Transverse colon (tissue), 4 donors: ENCODE results near the gene PASD1. TPM values are rescaled to one million over a fixed set of nuclear protein-coding genes. Genes with fewer than 3 reads are reported as not detected.

Source experiments
- DNase-seq: peaks from one replicate; pipeline ENCODE4 v3.0.0-alpha.2; 2019
- H3K27ac ChIP-seq, 4 donors: fragments of 200-600 bp; sonication (generic); 2 replicates each; pipeline ENCODE4 v1.5.1; 2016 to 2018; ENCODE audit warnings: inconsistent platforms in 4 of 4
- H3K27me3 ChIP-seq: fragments of 200-600 bp; sonication (generic); 2 replicates; pipeline ENCODE4 v1.5.1; 2017; ENCODE audit warnings: inconsistent platforms
- H3K36me3 ChIP-seq, 4 donors: fragments of 200-600 bp; sonication (generic); 2 replicates each; pipeline ENCODE4 v1.5.1; 2017 to 2019; ENCODE audit warnings: inconsistent platforms in 4 of 4
- H3K4me1 ChIP-seq, 4 donors: fragments of 200-600 bp; sonication (generic); 2 replicates each; pipeline ENCODE4 v1.5.1; 2017 to 2020; ENCODE audit warnings: inconsistent platforms in 4 of 4
- H3K4me3 ChIP-seq, 4 donors: fragments of 200-600 bp; sonication (generic); 1 replicate in 1 of 4; 2 replicates in 3 of 4; pipeline versions ENCODE4 v1.5.1 to v1.6.1; 2017 to 2019; ENCODE audit warnings: inconsistent platforms in 4 of 4
- H3K9me3 ChIP-seq, 2 donors: fragments of 200-600 bp; sonication (generic); 2 replicates each; pipeline ENCODE4 v1.5.1; 2017 to 2019; ENCODE audit warnings: inconsistent platforms in 2 of 2
- EP300 ChIP-seq: sonication (generic); formaldehyde crosslinking; IDR thresholded peaks from one replicate; pipeline ENCODE4 v1.6.1; 2017; ENCODE audit warnings: antibody characterized with exemption, low read depth
- POLR2A ChIP-seq: fragments of 450-650 bp; IDR thresholded peaks from one replicate; pipeline ENCODE4 v1.6.1; 2016; ENCODE audit warnings: antibody characterized with exemption, mild to moderate bottlenecking, moderate library complexity
- POLR2AphosphoS5 ChIP-seq, 3 donors: sonication (generic); formaldehyde crosslinking; IDR thresholded peaks; one replicate each; pipeline ENCODE4 v1.6.1; 2016; ENCODE audit warnings: antibody characterized with exemption in 3 of 3
- WGBS, 2 donors: methylation state at CpG; one replicate each; pipeline ENCODE4 v1.1.5; 2018; ENCODE audit warnings: low coverage in 1 of 2; 5-methylcytosine and 5-hydroxymethylcytosine counted together
- in situ Hi-C, 4 donors: fragments of 200-750 bp; cut with MboI; loops; one replicate each; pipeline versions ENCODE4 v1.15.0 to v1.15.1; 2017; ENCODE audit warnings: low sequenced_read_pairs in 3 of 4, low pct_ligation_motif_present in 1 of 4, low pct_unique_long_range_greater_than_20kb in 1 of 4
- intact Hi-C: fragments of 100-400 bp; cut with DNase I; formaldehyde crosslinking; loops from one replicate; pipeline ENCODE4 v1.15.1; 2023; ENCODE audit warnings: low total_unique reads
- total RNA-seq, 4 donors: library from RNA; depleted of rRNA; stranded (reverse); fragments of >200 nt; gene quantifications; one replicate each; pipeline ENCODE4 v1.1.0, GENCODE V29; 2016
- TF ChIP-seq, protein P1 (sequence below), 5 experiments: fragments of 200-600 bp in 3 of 5; fragments of 450-650 bp in 2 of 5; sonication (generic) in 3 of 5; IDR thresholded peaks; 1 replicate in 2 of 5; 2 replicates in 3 of 5; pipeline ENCODE4 v1.5.1; 2016 to 2017; ENCODE audit warnings: antibody characterized with exemption in 5 of 5, inconsistent platforms in 3 of 5, mild to moderate bottlenecking in 2 of 5, moderate library complexity in 1 of 5

Gene PASD1
- total RNA-seq, 4 donors from 2014 or later = not detected

DNA sequence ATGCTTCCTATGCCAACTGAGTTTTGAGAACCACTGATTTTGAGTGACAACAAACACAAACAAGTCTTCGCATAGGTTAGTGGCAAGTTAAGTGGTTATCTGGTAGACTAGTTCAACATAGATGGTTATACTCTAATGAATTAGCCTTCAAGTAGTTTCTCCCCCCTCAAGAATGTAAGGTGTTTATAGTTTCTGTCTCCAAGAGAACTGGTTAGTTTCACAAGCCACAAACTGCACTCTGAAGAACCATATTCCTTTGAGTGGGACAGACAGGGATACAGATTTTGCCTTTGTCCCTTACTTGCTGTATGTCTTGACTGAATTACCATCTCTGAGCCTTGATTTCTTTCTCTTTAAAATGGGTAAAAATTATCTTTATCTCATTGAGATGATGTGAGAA, 41.5 kb downstream of the PASD1 start:
- no peaks in the 10 kb centered on the region for H3K27me3 ChIP-seq
- 24 to 100% methylated on average over 1 of the region's 1 CpG for WGBS, 2 donors
- DNase-seq = no peak
- no peaks in the 10 kb centered on the region for H3K4me1 ChIP-seq
- intact Hi-C loops (no loop called here), in situ Hi-C loops (no loop called here)
- TF ChIP-seq POLR2A = no peak
- TF ChIP-seq EP300 = no peak
- TF ChIP-seq POLR2AphosphoS5 (IDR thresholded peaks at IDR 0.05) = no peak
- TF ChIP-seq, protein P1, sequence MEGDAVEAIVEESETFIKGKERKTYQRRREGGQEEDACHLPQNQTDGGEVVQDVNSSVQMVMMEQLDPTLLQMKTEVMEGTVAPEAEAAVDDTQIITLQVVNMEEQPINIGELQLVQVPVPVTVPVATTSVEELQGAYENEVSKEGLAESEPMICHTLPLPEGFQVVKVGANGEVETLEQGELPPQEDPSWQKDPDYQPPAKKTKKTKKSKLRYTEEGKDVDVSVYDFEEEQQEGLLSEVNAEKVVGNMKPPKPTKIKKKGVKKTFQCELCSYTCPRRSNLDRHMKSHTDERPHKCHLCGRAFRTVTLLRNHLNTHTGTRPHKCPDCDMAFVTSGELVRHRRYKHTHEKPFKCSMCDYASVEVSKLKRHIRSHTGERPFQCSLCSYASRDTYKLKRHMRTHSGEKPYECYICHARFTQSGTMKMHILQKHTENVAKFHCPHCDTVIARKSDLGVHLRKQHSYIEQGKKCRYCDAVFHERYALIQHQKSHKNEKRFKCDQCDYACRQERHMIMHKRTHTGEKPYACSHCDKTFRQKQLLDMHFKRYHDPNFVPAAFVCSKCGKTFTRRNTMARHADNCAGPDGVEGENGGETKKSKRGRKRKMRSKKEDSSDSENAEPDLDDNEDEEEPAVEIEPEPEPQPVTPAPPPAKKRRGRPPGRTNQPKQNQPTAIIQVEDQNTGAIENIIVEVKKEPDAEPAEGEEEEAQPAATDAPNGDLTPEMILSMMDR (IDR thresholded peaks at IDR 0.05) = no peak
- H3K9me3 ChIP-seq = no peaks in the 10 kb centered on the region
- no peak overlapping the region for H3K27ac ChIP-seq
- H3K36me3 ChIP-seq = no peaks in the 10 kb centered on the region
- no peak overlapping the region for H3K4me3 ChIP-seq

DNA sequence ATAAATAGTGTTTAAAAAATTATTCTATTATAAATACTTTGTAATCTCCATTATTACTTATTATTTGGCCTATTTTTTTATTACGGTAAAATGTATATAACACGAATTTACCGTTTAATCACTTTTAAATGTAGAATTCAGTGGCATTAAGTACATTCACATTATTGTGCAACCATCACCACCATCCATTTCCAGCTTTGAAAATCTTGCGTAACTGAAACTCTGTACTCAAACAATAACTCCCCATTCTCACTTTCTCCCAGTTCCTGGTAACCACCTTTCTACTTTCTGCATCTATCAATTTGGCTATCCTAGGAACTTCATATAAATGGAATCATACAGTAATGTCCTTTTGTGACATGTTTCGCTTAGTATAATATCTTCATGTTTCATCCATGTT, 45.7 kb downstream of the PASD1 start:
- TF ChIP-seq, protein P1 (IDR thresholded peaks at IDR 0.05) = no peak
- TF ChIP-seq POLR2AphosphoS5 (IDR thresholded peaks at IDR 0.05) (no peak), EP300 (no peak), POLR2A (no peak)
- Histone ChIP-seq H3K27ac (no peak overlapping the region), H3K9me3 (no peaks in the 10 kb centered on the region), H3K4me1 (no peaks in the 10 kb centered on the region), H3K36me3 (no peaks in the 10 kb centered on the region), H3K4me3 (no peak overlapping the region), H3K27me3 (no peaks in the 10 kb centered on the region)
- 76 to 95% methylated on average over 3 to 5 of the region's 5 CpGs for WGBS, 2 donors
- intact Hi-C loops (no loop called here), in situ Hi-C loops (no loop called here)
- no peak for DNase-seq

DNA sequence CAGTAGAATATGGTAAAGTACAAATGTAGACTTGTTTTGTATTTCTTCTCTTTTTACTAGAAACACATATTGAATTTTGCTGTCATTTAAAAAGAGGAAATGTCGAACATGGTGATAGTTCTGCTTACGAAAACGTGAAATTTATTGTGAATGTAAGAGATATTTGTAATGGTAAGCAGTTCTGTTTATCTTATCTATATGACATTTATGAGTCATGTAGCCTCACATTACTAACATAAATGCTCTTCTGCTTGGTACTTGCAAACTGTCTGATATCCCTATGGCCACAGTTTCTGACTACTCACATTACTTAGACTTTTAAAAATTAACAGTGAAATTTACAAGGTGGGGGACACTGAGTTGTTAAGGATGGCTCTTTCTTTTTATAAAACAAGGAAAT, 57.9 kb downstream of the PASD1 start:
- Histone ChIP-seq H3K9me3 (no peaks in the 10 kb centered on the region), H3K36me3 (no peaks in the 10 kb centered on the region), H3K4me1 (no peaks in the 10 kb centered on the region), H3K4me3 (no peak overlapping the region), H3K27ac (no peak overlapping the region), H3K27me3 (no peaks in the 10 kb centered on the region)
- in situ Hi-C loops = no loop called here
- TF ChIP-seq POLR2AphosphoS5 (IDR thresholded peaks at IDR 0.05) (no peak), EP300 (no peak), POLR2A (no peak)
- TF ChIP-seq, protein P1 (IDR thresholded peaks at IDR 0.05) = no peak
- no peak for DNase-seq
- intact Hi-C loops = loop anchor here (5.0 kb wide), 1 partner anchor 569 kb away; no protein-coding TSS in a partner anchor
- WGBS, 2 donors = 53 to 56% methylated on average over 3 of the region's 3 CpGs

DNA sequence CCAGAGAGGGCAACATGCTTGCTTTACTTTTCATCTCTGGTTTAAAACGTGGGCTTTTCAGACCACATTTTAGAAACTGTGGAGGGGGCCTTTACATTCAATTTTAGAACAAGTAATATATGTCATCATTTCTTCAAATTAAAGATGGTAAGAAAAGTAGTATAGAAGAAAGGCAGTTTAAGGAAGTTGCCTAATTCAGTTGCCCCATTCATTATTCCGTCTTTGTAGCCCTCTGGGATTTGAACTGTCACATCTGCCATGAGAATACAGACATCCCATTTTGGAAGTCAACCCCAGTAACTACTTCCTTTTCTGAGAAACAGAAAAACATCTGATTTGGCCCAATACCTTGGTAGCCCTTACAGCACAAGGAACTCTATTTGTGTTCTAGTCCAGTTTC, 61.2 kb downstream of the PASD1 start:
- 31 to 64% methylated on average over 1 to 2 of the region's 2 CpGs for WGBS, 2 donors
- no peak for DNase-seq
- H3K27me3 ChIP-seq = no peaks in the 10 kb centered on the region
- H3K27ac ChIP-seq = no peak overlapping the region
- H3K4me1 ChIP-seq = no peaks in the 10 kb centered on the region
- no peak overlapping the region for H3K4me3 ChIP-seq
- no peaks in the 10 kb centered on the region for H3K36me3 ChIP-seq
- in situ Hi-C loops = no loop called here
- TF ChIP-seq POLR2A (no peak), POLR2AphosphoS5 (IDR thresholded peaks at IDR 0.05) (no peak), EP300 (no peak)
- TF ChIP-seq, protein P1 (IDR thresholded peaks at IDR 0.05) = no peak
- intact Hi-C loops = loop anchor here (5.0 kb wide), 1 partner anchor 572 kb away; no protein-coding TSS in a partner anchor
- no peaks in the 10 kb centered on the region for H3K9me3 ChIP-seq
